HG03558 (cell line): Measurements from ENCODE around the gene AZIN2.
"Not testable (repeated sequence)": the region's sequence is repeated elsewhere in the genome, so short reads cannot be mapped to it uniquely, and the experiment has no call there.

ENCODE experiments used
- ATAC-seq: cut with Tn5 transposase; IDR thresholded peaks from one replicate; pipeline ENCODE4 v1.9.1; 2021; ENCODE audit warnings: moderate number of reproducible peaks; ENCODE audit not compliant: unreplicated experiment; ENCODE audit errors: extremely low read depth

Gene AZIN2

GRCh38 chr1:33056426-33056825 is 24.5 kb upstream of the AZIN2 start:
- no peak for ATAC-seq

- ATAC-seq = no peak
Observed at GRCh38 chr1:33057095-33057494, 23.9 kb upstream of the AZIN2 start.

GRCh38 chr1:33060579-33061083 is 20.3 kb upstream of the AZIN2 start:
- ATAC-seq = no peak

GRCh38 chr1:33061834-33062233 is 19.1 kb upstream of the AZIN2 start:
- no peak for ATAC-seq

GRCh38 chr1:33064284-33064683 is 16.7 kb upstream of the AZIN2 start:
- ATAC-seq = not testable (repeated sequence)

- ATAC-seq = no peak
Observed at GRCh38 chr1:33065301-33065700, 15.7 kb upstream of the AZIN2 start.

- ATAC-seq = not testable (repeated sequence)
Observed at GRCh38 chr1:33066477-33066876, 14.5 kb upstream of the AZIN2 start.

GRCh38 chr1:33068108-33068507 is 12.8 kb upstream of the AZIN2 start:
- not testable (repeated sequence) for ATAC-seq

GRCh38 chr1:33070628-33071027 is 10.3 kb upstream of the AZIN2 start:
- no peak for ATAC-seq

GRCh38 chr1:33072707-33073106 is 8.2 kb upstream of the AZIN2 start:
- ATAC-seq = no peak

GRCh38 chr1:33074193-33074945 is 6.6 kb upstream of the AZIN2 start:
- no peak for ATAC-seq

GRCh38 chr1:33078030-33078591 is 2.8 kb upstream of the AZIN2 start:
- no peak for ATAC-seq

GRCh38 chr1:33080373-33080772 is 580 bp upstream of the AZIN2 start:
- ATAC-seq = no peak

- no peak for ATAC-seq
Observed at GRCh38 chr1:33081554-33082305, 777 bp downstream of the AZIN2 start.

GRCh38 chr1:33082575-33083108 is 1.7 kb downstream of the AZIN2 start:
- ATAC-seq = no peak

- ATAC-seq = no peak
Observed at GRCh38 chr1:33085332-33085731, 4.4 kb downstream of the AZIN2 start.

GRCh38 chr1:33086384-33086850 is 5.5 kb downstream of the AZIN2 start:
- no peak for ATAC-seq

GRCh38 chr1:33087677-33088076 is 6.7 kb downstream of the AZIN2 start:
- ATAC-seq = no peak

- ATAC-seq = no peak
Observed at GRCh38 chr1:33088119-33088906, 7.4 kb downstream of the AZIN2 start.

- ATAC-seq = no peak
Observed at GRCh38 chr1:33089457-33089856, 8.5 kb downstream of the AZIN2 start.
